GM23338 (cell line): ENCODE data around the gene WSCD2.

Experiments used
- CREB1 ChIP-seq: fragments of 250-450 bp; sonication (Bioruptor Pico); IDR thresholded peaks from 2 replicates; pipeline ENCODE4 v1.5.0; 2020; ENCODE audit warnings: low read depth, mild to moderate bottlenecking, moderate library complexity
- CTCF ChIP-seq, 2 experiments: fragments of 200-600 bp in 1 of 2; sonication (generic) in 1 of 2; conservative IDR thresholded peaks; 2 replicates each; pipeline versions ENCODE4 v1.5.1 to v1.6.1; 2016 to 2017; ENCODE audit warnings: antibody characterized with exemption in 2 of 2, low read depth in 2 of 2, mild to moderate bottlenecking in 2 of 2, moderate library complexity in 1 of 2
- ETS1 ChIP-seq: IDR thresholded peaks from 2 replicates; pipeline ENCODE4 v1.6.1; 2016; ENCODE audit warnings: antibody characterized with exemption
- EZH2 ChIP-seq: fragments of 200-600 bp; sonication (generic); IDR thresholded peaks from one replicate; pipeline ENCODE4 v1.8.0; 2017; ENCODE audit warnings: antibody characterized with exemption, mild to moderate bottlenecking, low read depth; ENCODE audit not compliant: unreplicated experiment
- EZH2phosphoT487 ChIP-seq: fragments of 200-600 bp; sonication (generic); IDR thresholded peaks from one replicate; pipeline ENCODE4 v1.8.1; 2018; ENCODE audit warnings: antibody characterized with exemption; ENCODE audit not compliant: unreplicated experiment
- JUNB ChIP-seq: IDR thresholded peaks from one replicate; pipeline ENCODE4 v1.6.1; 2016; ENCODE audit warnings: antibody characterized with exemption; ENCODE audit not compliant: unreplicated experiment
- NANOG ChIP-seq: IDR thresholded peaks from 2 replicates; pipeline ENCODE4 v1.6.1; 2016; ENCODE audit warnings: antibody characterized with exemption, borderline replicate concordance
- POLR2AphosphoS5 ChIP-seq: IDR thresholded peaks from 2 replicates; pipeline ENCODE4 v1.6.1; 2016; ENCODE audit warnings: antibody characterized with exemption, low read depth
- REST ChIP-seq: IDR thresholded peaks from one replicate; pipeline ENCODE4 v1.6.1; 2018; ENCODE audit warnings: antibody characterized with exemption; ENCODE audit not compliant: unreplicated experiment
- STAT1 ChIP-seq: IDR thresholded peaks from one replicate; pipeline ENCODE4 v1.6.1; 2016; ENCODE audit warnings: antibody characterized with exemption; ENCODE audit not compliant: unreplicated experiment
- ZNF114 ChIP-seq: fragments of 250-450 bp; sonication (Bioruptor Pico); IDR thresholded peaks from 2 replicates; pipeline ENCODE4 v1.5.0; 2020; ENCODE audit warnings: mild to moderate bottlenecking, moderate library complexity
- ZNF331 ChIP-seq: fragments of 250-450 bp; sonication (Bioruptor Pico); IDR thresholded peaks from 2 replicates; pipeline ENCODE4 v1.5.0; 2020; ENCODE audit warnings: low read depth, mild to moderate bottlenecking, moderate library complexity
- ZNF462 ChIP-seq: fragments of 250-450 bp; sonication (Bioruptor Pico); IDR thresholded peaks from 2 replicates; pipeline ENCODE4 v1.5.0; 2020; ENCODE audit warnings: mild to moderate bottlenecking, moderate library complexity

GRCh38 chr12:108127654-108128053, 1.4 kb upstream of the WSCD2 start:
- TF ChIP-seq CTCF (conservative IDR thresholded peaks at IDR 0.05; ENCODE audit: low read depth in 2 of 2) (no peak), REST (no peak), POLR2AphosphoS5 (no peak), EZH2 (no peak), STAT1 (no peak), CREB1 (no peak), EZH2phosphoT487 (no peak), ZNF462 (CRISPR knock-in tag) (no peak), ETS1 (no peak), JUNB (no peak), ZNF331 (CRISPR knock-in tag) (no peak), NANOG (no peak), ZNF114 (CRISPR knock-in tag) (no peak)
